SH-SY5Y (cell line): Measurements from ENCODE around the gene PON2.

Source experiments
- GATA2 ChIP-seq: IDR thresholded peaks from 2 replicates; pipeline ENCODE4 v1.6.1; 2011; ENCODE audit warnings: mild to moderate bottlenecking, low read depth, low read length
- GATA3 ChIP-seq: IDR thresholded peaks from 2 replicates; pipeline ENCODE4 v1.6.1; 2011; ENCODE audit warnings: low read depth, mild to moderate bottlenecking, low read length, moderate library complexity

The PON2 gene

DNA sequence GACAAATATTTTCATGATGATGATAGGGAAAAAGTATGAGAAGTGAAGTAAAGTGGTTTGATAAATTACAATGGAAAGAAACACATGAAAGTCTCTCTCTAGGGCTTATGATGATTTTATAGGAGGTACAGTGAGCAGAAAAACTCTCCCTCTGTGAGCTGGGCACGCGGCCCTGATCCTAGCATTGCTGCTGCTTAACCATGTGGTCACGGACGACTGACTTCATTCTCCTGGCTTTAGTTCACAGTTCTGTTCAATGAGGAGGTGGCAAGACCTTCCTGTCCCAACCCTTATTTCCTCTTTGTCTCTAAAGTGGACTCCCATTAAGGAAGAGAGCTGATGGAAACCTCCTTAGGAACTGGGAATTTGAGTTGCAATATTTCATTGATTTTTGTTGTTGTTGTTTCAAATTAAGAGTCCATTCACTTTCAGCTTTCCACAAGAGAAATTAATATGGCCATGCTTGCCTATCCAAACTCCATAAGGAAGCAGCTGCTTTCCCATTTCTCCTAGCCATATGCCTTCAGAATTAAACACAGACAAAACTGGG is 30.4 kb downstream of the PON2 start:
- TF ChIP-seq GATA2: no peak
- TF ChIP-seq GATA3: no peak

DNA sequence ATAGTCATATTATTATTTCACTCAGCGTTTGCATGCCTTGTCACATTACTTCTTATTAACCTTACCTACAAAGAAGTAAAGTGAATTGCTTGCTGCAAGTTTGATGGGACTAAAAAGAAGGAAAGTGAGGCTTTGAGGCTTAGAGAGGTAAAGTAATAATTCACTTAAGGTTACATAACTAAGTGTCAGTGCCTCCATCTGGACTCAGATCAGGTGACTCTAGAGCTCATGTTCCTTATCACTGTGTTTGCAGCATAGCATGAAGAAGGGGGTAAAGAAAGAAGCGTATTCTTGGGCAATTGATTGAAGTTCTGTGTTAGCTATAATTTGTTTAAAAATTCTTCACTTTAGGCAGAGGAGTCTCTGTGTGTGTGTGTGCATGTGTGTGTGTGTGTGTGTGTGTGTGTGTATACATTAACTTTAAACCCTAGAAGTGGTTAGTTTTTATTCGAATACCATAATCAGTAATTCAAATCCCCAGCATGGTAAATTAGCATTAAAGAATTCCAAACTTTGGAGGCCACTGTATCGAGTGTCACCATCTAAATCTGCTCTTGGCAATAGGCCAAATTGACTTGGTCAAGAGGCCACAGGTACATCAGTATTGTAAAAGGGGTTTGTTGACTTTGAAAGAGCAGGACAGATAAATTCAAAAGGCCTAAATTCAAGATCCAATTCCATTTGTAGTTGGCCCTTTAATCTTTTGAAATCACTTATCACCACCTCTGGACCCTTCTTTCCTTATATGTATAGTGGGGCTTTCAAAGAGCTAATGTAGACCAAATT is 36.5 kb downstream of the PON2 start:
- no peak for TF ChIP-seq GATA2

DNA sequence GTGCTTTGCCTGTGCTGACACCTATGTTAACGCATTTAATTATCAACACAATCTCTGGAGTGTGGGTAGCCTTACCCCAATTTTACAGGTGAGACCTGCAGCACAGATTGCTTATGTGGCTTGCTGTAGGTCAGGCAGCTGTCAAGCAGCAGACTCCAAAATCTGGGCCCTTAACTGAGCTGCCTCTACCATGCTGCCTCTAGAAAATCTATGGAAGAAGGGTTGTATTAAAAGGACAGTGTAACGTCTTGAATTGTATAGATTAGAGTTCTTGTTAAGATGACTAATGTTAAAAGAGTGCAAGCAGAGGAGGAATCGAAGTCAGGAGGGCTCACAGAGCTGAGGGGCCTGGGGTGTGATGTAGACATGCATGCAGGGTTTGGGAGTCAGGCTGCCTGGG is 37.4 kb downstream of the PON2 start:
- TF ChIP-seq GATA2: no peak
- TF ChIP-seq GATA3: no peak

DNA sequence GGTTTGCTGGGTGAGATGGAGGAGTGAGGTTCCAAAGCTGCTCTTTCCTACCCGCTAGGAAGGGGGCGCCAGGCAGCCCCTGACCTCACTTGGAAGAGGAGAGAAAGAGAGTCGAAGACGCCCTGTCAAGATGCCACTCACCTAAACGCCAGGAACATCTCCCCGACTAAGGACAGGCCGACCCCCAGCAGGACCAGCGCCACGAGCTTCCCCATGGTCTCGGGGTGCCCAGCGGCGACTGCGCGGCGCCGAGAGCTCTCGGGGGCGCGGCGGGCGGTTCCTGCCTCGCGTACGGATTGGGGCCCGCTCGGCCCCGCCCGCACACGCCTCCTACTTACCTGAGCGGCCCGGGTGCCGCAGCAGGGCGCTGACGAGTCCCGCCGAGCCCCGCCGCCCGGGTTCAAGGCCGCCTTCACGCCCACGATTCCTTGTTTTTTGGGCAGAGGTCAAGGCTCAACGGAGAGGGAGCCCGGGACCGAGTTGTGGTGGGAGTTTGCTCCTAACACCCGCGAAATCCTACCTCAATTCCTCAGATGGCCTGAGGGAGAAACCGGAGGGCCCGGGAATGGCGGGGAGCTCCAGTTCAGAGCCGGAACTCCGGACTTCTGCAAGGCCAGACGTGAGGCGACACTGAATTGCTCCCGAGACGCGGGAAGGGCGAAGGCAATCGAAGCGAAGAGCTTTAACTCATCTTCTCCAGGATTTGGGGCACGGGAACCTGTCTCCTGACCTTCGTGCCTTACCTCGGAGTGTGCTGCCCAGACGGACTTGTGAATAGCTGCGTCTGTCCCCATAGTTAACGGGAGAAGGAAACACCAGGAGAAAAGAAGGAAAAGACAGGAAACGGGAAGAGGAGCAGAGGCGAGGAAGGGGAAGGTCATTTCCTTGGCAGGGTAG is 38.4 kb downstream of the PON2 start, which contains the start of gene PON3:
Gene PON3, minus strand, starts transcription at position 240 of the 897 bp plus-strand sequence. Its CDS starts 25 bp downstream, at position 215.
- TF ChIP-seq GATA2 (no peak), GATA3 (no peak)

DNA sequence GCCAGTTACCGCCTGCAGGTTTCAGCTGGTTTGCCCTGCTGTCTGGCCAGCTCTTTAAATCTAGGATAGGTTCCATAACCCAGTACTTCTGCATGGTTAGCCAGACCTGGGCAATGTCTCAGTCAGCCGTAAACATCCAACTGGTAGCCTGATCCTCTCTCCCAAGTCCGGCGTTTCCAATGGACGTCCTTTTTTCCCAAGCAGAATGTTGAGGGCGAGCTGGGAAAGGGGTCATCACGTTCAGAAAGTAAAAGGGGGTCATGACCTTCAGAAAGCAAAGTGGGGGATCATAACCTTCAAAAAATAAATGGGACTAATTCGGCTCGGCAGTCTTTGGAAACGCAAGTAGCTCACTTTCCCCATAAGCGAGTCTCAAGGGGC is 39.1 kb downstream of the PON2 start:
- TF ChIP-seq GATA2: no peak
- no peak for TF ChIP-seq GATA3

DNA sequence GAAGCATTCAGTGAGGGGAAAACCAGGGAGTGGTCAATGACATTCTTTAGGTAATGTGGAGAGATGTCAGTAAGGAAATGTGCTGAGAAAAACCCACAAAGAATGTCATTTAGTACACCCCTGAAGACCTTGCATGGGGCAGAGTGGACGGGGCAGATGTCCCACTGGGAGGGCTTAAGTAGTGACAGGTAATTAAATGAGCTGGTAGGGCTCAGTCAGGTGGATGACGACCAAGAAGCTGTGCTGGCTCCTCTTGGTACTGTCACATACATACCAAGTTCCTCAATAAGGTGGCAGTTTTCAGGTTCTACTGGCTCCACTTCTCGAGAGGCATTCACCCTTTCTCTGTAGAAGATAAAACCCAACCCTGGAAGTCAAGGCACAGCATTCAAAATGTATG is 40.5 kb downstream of the PON2 start:
- no peak for TF ChIP-seq GATA3
- no peak for TF ChIP-seq GATA2

DNA sequence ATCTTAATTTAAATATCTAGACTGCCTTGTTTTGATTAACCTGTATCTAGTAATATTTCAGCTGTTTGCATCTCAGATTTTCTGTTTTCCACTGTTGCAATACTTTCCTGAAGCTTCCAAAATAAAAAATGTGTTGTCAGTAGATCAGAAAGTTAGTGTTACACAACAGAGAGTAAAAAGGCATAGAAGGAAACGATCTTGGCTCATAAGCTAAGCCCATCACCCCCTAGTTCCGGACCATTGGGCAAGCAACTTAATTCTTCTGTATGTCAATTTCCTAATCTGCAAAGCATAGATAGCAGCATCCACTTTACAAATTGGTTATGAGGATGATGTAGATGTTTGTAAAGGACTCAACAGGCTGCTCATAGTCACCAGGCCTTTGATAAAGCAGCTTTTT is 43.1 kb downstream of the PON2 start:
- TF ChIP-seq GATA3: no peak

DNA sequence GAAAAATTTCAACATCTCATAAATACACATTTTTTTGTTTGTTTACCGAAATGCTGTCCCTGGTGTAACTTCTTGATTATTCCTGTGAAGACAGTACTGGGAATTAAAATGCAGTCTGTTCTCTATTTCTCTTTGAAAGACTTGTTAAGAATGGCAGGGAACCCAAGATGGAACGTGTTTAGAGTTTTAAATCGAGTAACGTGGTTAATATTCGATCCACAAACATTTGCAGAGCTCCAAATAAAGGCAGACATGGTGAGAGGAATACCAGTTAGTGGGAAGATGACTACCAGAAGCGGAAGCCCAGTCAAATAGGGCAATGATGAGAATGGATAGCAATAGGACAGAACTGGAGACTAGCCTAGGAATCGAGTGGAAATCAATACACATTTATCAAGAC is 45.3 kb downstream of the PON2 start:
- TF ChIP-seq GATA3: no peak
- no peak for TF ChIP-seq GATA2

DNA sequence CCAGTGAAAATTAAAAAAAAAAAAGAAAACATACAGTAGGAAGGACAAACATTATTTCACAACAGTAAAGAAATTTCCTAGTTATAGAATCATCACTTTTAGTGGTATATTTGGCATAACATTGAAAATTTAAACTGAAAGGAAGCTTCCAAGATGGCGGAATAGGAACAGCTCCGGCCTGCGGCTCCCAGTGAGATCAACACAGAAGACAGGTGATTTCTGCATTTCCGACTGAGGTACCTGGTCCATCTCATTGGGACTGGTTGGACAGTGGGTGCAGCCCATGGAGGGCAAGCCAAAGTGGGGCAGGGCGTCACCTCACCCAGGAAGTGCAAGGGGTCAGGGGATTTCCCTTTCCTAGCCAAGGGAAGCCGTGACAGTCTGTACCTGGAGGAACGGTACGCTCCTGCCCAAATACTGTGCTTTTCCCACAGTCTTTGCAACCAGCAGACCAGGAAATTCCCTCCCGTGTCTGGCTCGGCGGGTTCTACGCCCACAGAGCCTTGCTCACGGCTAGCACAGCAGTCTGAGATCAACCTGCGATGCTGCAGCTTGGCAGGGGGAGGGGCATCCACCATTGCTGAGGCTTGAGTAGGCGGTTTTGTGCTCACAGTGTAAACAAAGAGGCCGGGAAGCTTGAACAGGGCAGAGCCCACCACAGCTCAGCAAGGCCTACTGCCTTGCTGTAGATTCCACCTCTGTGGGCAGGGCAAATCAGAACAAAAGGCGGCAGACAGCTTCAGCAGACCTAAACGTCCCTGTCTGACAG is 58.0 kb downstream of the PON2 start:
- TF ChIP-seq GATA2 (no peak), GATA3 (no peak)

DNA sequence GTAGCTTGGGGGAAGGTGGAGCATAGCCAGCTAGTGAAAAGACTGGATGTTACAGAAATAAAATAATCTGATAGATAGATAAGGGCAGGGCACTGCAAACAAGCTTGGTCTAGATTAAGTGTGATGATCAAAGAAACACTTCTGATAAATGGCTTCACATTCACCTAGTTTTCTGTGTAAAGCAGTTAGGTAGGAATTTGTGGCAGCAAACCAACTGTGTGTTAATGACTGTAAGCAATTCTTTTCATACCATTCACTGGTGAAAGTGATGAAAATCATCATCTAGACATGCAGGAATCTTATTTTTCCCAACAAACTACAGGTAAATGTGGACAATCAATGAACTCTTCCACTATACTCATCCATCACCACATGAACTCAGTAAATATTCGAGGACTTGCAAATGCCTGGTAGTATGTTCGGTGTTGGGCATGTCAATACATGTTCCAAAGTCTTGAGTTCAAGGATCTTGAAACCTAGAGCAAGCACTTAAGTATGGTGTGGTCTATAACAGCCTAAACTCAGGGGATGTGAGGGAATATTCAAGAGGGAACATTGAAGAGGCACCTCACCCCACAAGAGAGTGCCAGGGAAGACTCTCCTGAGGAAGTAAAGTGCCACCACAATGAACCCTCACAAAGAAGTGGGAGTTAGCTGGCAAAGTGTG is 59.1 kb downstream of the PON2 start:
- TF ChIP-seq GATA3 (no peak), GATA2 (no peak)

DNA sequence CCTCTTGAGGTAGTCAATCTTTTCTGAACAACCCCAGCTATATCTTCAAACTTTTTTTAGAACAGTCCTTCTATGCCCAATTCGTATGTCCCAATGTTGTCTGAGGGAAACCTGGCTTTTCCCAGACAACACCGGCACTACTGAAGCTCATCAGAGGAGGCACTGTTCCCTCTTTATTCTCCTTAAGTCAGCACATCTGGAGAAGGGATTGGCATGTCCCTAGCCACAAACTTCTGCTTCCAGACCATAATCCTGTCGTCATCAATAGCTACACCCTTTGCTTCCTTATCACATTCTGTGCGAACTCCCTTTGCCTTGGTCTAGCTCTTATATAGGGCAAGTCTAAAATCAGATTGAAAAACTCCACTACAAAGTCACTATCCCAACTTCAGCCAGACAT is 61.5 kb downstream of the PON2 start:
- TF ChIP-seq GATA3: no peak
- TF ChIP-seq GATA2: no peak

DNA sequence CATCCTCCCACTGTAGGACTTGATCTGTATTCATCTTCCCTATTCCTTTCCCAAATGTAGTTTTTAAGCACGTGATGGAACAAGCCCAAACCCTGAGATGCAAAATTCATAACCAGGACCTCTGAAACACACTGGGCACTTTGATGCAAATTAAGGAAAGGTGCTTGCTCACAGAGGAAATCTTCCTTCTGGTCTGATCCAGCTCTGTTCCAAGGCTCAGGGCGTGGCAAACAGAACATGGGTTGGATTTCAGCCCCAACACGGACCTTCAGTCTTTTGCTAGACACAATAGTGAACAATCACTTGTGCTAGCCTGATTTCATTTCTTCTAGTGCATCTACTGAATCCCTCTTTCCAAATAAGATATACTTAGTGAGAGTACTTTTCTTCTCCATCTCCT is 66.6 kb downstream of the PON2 start:
- TF ChIP-seq GATA2 (no peak), GATA3 (no peak)

DNA sequence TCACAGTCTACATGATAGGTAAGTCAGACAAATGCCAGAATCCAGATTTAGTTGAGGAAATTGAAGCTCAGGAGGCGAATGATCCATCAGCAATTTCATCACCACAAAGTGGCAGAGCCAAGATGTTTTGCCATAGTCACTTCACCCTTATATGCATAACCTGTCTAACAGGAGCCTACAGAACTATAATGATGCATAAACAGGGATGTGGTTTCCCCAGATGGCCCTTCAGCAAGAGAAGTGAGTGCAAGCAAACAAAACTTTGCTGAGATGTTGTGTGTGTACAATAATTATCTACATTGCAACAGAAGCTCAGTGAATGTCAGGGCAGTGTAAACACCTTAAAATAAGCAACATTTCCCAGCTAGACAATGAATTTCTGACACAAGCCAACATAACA is 67.2 kb downstream of the PON2 start:
- TF ChIP-seq GATA2 (no peak), GATA3 (no peak)
